Keratinocyte (primary cell): Measurements from ENCODE around the gene NBEA.

Experiments
- EZH2 ChIP-seq: IDR thresholded peaks from one replicate; pipeline ENCODE4 v1.6.1; 2012; ENCODE audit warnings: inconsistent platforms, mild to moderate bottlenecking, low read length, moderate library complexity
- TF ChIP-seq, protein P1 (sequence below), 3 experiments: IDR thresholded peaks in 1 of 3; conservative IDR thresholded peaks in 1 of 3; optimal IDR thresholded peaks in 1 of 3; 2 replicates in 2 of 3; 3 replicates in 1 of 3; pipeline versions ENCODE3 to v1.5.1; 2011; ENCODE audit warnings: low read length in 3 of 3, mild to moderate bottlenecking in 3 of 3, moderate library complexity in 2 of 3, control low read depth in 1 of 3, inconsistent platforms in 1 of 3; ENCODE audit not compliant: insufficient read depth in 2 of 3; ENCODE audit errors: extremely low read depth in 1 of 3

GRCh38 chr13:34959489-34959888 is 17.4 kb downstream of the NBEA start:
- TF ChIP-seq, protein P1, sequence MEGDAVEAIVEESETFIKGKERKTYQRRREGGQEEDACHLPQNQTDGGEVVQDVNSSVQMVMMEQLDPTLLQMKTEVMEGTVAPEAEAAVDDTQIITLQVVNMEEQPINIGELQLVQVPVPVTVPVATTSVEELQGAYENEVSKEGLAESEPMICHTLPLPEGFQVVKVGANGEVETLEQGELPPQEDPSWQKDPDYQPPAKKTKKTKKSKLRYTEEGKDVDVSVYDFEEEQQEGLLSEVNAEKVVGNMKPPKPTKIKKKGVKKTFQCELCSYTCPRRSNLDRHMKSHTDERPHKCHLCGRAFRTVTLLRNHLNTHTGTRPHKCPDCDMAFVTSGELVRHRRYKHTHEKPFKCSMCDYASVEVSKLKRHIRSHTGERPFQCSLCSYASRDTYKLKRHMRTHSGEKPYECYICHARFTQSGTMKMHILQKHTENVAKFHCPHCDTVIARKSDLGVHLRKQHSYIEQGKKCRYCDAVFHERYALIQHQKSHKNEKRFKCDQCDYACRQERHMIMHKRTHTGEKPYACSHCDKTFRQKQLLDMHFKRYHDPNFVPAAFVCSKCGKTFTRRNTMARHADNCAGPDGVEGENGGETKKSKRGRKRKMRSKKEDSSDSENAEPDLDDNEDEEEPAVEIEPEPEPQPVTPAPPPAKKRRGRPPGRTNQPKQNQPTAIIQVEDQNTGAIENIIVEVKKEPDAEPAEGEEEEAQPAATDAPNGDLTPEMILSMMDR (optimal IDR thresholded peaks at IDR 0.05 in 1 of 3, IDR thresholded peaks at IDR 0.05 in 1 of 3, conservative IDR thresholded peaks at IDR 0.05 in 1 of 3; ENCODE audit: extremely low read depth in 1 of 3, insufficient read depth in 2 of 3, low read length in 3 of 3): no peak
- TF ChIP-seq EZH2: no peak
